ENCODE measurements around the gene ANKS1A. TPM values are rescaled to one million over a fixed set of nuclear protein-coding genes. Genes with fewer than 3 reads are reported as not detected.
"Not testable (repeated sequence)": the region's sequence is repeated elsewhere in the genome, so short reads cannot be mapped to it uniquely, and the experiment has no call there.

ANKS1A gene
- total RNA-seq (2022): 24.0 and 25.9 TPM in 2 replicates
- percentile 74 among the genes with signal in this experiment for Bru-seq, nascent RNA
- BruChase-seq, experiment 1, labeled RNA remaining after a 2-hour chase: percentile 75 among the genes with signal in this experiment
- percentile 71 among the genes with signal in this experiment for BruChase-seq, experiment 2, labeled RNA remaining after a 6-hour chase
- long read RNA-seq, full-length matches to known transcripts: 9 of 40 reads
- long read RNA-seq, partial matches to known transcripts: 14 of 40 reads
- long read RNA-seq, other reads (novel, unspliced or antisense): 17 of 40 reads

- no peaks in the 10 kb centered on the region for H3K9me3 Mint-ChIP-seq (ENCODE audit: unreplicated experiment)
- peak within 1 kb of the TSS; percentile 98 for H3K4me3 Mint-ChIP-seq (ENCODE audit: unreplicated experiment)
- H3K36me3 Mint-ChIP-seq (ENCODE audit: insufficient read depth, unreplicated experiment): peaks cover 46% of the 10 kb centered on the region
- BruUV-seq (replicated peaks): no TSS peak
- POLR2A ChIA-PET: interaction anchor here (0.6 to 1.2 kb wide), 7 partner anchors 9 to 343 kb away, joined by 3 to 8 read pairs (median 4); no protein-coding TSS in a partner anchor
- peak within 1 kb of the TSS; percentile 56 for H3K4me3 ChIP-seq (ENCODE audit: low read depth, low read length)
- no peaks in the 10 kb centered on the region for H3K36me3 ChIP-seq (ENCODE audit: control insufficient read depth, insufficient read depth, low read length)
- H3K9me3 ChIP-seq: no peaks in the 10 kb centered on the region
- no peaks in the 10 kb centered on the region for H3K27me3 Mint-ChIP-seq (ENCODE audit: insufficient read depth, unreplicated experiment)
- TF ChIP-seq, protein P1, sequence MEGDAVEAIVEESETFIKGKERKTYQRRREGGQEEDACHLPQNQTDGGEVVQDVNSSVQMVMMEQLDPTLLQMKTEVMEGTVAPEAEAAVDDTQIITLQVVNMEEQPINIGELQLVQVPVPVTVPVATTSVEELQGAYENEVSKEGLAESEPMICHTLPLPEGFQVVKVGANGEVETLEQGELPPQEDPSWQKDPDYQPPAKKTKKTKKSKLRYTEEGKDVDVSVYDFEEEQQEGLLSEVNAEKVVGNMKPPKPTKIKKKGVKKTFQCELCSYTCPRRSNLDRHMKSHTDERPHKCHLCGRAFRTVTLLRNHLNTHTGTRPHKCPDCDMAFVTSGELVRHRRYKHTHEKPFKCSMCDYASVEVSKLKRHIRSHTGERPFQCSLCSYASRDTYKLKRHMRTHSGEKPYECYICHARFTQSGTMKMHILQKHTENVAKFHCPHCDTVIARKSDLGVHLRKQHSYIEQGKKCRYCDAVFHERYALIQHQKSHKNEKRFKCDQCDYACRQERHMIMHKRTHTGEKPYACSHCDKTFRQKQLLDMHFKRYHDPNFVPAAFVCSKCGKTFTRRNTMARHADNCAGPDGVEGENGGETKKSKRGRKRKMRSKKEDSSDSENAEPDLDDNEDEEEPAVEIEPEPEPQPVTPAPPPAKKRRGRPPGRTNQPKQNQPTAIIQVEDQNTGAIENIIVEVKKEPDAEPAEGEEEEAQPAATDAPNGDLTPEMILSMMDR (IDR thresholded peaks at IDR 0.05; ENCODE audit: insufficient read depth in 1 of 2, low read depth in 1 of 2, low read length in 1 of 2, severe bottlenecking in 1 of 2, unreplicated experiment in 1 of 2): no peak
- DNase-seq: peak; percentile 87 to 94
- intact Hi-C loops (cut with micrococcal nuclease; ENCODE audit: unreplicated experiment): loop anchor here (5.0 kb wide), 2 partner anchors 53 to 253 kb away; partner anchors contain the start of gene TCP11
- peak within 1 kb of the TSS; percentile 98 for H3K27ac Mint-ChIP-seq (ENCODE audit: unreplicated experiment)
- H3K4me1 Mint-ChIP-seq (ENCODE audit: low read depth, unreplicated experiment): peaks cover 16% of the 10 kb centered on the region
- peaks cover 7% of the 10 kb centered on the region for H3K4me1 ChIP-seq
- no peaks in the 10 kb centered on the region for H3K27me3 ChIP-seq (replicated peaks; ENCODE audit: control insufficient read depth, insufficient read depth, low read length)
- CTCF ChIA-PET: interaction anchor here (0.7 to 0.9 kb wide), 3 partner anchors 84 to 251 kb away, joined by 3 to 4 read pairs (median 3); no protein-coding TSS in a partner anchor
These were observed at the start of gene ANKS1A for GRCh38 chr6:34888874-34889555. Gene ANKS1A (plus strand): TSS chr6:34889255. CDS start chr6:34889403, 148 bp downstream.

DNA sequence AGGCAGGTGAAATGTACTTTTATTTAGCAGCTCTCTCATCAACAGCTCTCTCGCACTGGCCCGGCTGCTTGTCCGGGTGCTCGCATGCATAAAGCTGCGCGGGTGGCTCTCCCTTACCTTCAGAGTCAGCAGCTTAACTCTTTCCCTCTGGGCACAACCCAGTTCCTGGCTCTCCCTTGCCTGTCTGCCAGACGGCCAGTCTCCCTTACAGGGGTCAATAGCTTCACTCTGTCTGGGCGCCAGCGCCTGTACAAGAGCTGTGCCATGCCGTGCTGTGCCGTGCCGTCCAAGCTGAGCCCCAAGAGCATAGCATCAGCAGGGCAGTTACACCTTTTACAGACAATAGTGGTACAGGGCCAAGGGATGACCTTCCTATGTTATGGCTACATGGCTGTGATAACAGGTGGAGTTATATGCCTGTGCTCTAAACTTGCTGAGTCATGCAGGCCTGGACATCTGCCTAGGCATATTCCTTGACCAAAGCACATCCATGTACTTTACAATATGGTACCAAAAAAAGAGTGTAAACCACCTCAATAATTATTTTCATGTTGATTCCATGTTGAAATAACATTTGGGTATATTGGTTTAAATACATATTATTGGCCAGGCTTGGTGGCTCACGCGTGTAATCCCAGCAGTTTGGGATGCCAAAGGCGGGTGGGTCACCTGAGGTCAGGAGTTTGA is 49.2 kb upstream of the ANKS1A start:
- no peak for DNase-seq
- H3K27me3 Mint-ChIP-seq (ENCODE audit: insufficient read depth, unreplicated experiment): no peaks in the 10 kb centered on the region
- no peak overlapping the region for H3K4me3 Mint-ChIP-seq (ENCODE audit: unreplicated experiment)
- no peaks in the 10 kb centered on the region for H3K9me3 ChIP-seq
- intact Hi-C loops (cut with micrococcal nuclease; ENCODE audit: unreplicated experiment): no loop called here
- TF ChIP-seq, protein P1 (IDR thresholded peaks at IDR 0.05; ENCODE audit: insufficient read depth in 1 of 2, low read depth in 1 of 2, low read length in 1 of 2, severe bottlenecking in 1 of 2, unreplicated experiment in 1 of 2): no peak
- H3K4me1 Mint-ChIP-seq (ENCODE audit: low read depth, unreplicated experiment): no peaks in the 10 kb centered on the region
- H3K27ac Mint-ChIP-seq (ENCODE audit: unreplicated experiment): peak overlapping the region; percentile 62
- no peaks in the 10 kb centered on the region for H3K36me3 ChIP-seq (ENCODE audit: control insufficient read depth, insufficient read depth, low read length)
- no peaks in the 10 kb centered on the region for H3K4me1 ChIP-seq
- no peaks in the 10 kb centered on the region for H3K27me3 ChIP-seq (replicated peaks; ENCODE audit: control insufficient read depth, insufficient read depth, low read length)
- peaks cover 76% of the 10 kb centered on the region for H3K36me3 Mint-ChIP-seq (ENCODE audit: insufficient read depth, unreplicated experiment)
- H3K4me3 ChIP-seq (ENCODE audit: low read depth, low read length): no peak overlapping the region
- ChIA-PET POLR2A (no interaction called here), CTCF (no interaction called here)
- no peaks in the 10 kb centered on the region for H3K9me3 Mint-ChIP-seq (ENCODE audit: unreplicated experiment)
- BruUV-seq (replicated peaks): no TSS peak

GRCh38 chr6:34849066-34849465 is 40.0 kb upstream of the ANKS1A start:
- H3K27me3 Mint-ChIP-seq (ENCODE audit: insufficient read depth, unreplicated experiment); CTCF ChIA-PET; H3K36me3 ChIP-seq (ENCODE audit: control insufficient read depth, insufficient read depth, low read length); POLR2A ChIA-PET; H3K9me3 Mint-ChIP-seq (ENCODE audit: unreplicated experiment); H3K4me1 Mint-ChIP-seq (ENCODE audit: low read depth, unreplicated experiment); H3K9me3 ChIP-seq; intact Hi-C loops (cut with micrococcal nuclease; ENCODE audit: unreplicated experiment); H3K4me3 Mint-ChIP-seq (ENCODE audit: unreplicated experiment); H3K27me3 ChIP-seq (replicated peaks; ENCODE audit: control insufficient read depth, insufficient read depth, low read length); H3K4me3 ChIP-seq (ENCODE audit: low read depth, low read length); H3K27ac Mint-ChIP-seq (ENCODE audit: unreplicated experiment); H3K4me1 ChIP-seq; DNase-seq; BruUV-seq (replicated peaks): not testable (repeated sequence)
- H3K36me3 Mint-ChIP-seq (ENCODE audit: insufficient read depth, unreplicated experiment): peaks cover 84% of the 10 kb centered on the region
